Measurements from ENCODE around the gene PPP6R3. TPM values are rescaled to one million over a fixed set of nuclear protein-coding genes. Genes with fewer than 3 reads are reported as not detected.

The PPP6R3 gene
- total RNA-seq, 1 experiment from 2014 or later, result 198 TPM

- no peak for DNase-seq (ENCODE audit: low spot score)
Observed at GRCh38 chr11:68664906-68665305, 204.4 kb downstream of the PPP6R3 start.

Small RNA genes lying within 50 kb of the gene (small RNA-seq; reads per million reads assigned to genes)
- gene NDUFA3P2, result not detected

Other genes with a start within 250 kb of the PPP6R3 start
- 26.5 and 27.2 TPM in 2 replicates for gene KMT5B, start 247.5 kb upstream of the PPP6R3 start, total RNA-seq (2014; rRNA removed; shearing (Covaris generic))
- gene C11orf24, start 188.8 kb upstream of the PPP6R3 start, total RNA-seq (2014; rRNA removed; shearing (Covaris generic)), result 38.8 and 42.3 TPM in 2 replicates
- gene LRP5, start 148.2 kb upstream of the PPP6R3 start, total RNA-seq (2014; rRNA removed; shearing (Covaris generic)), result 165 and 199 TPM in 2 replicates
- not detected in 2 replicates for gene GAL, start 223.8 kb downstream of the PPP6R3 start, total RNA-seq (2014; rRNA removed; shearing (Covaris generic))

Data from HT-29 (cell line).